Panc1 (cell line): Measurements from ENCODE around the gene CLDN5. TPM values are rescaled to one million over a fixed set of nuclear protein-coding genes. Genes with fewer than 3 reads are reported as not detected.

Source experiments
- ATAC-seq: fragments of 200-7000 bp; cut with Tn5 transposase; 2 replicates; pipeline ENCODE4 v1.9.1; 2020; ENCODE audit warnings: mild to moderate bottlenecking, moderate library complexity
- BruUV-seq: library from RNA; stranded (reverse); fragments of 400-500 nt; replicated peaks from 2 replicates; lab custom pipeline; 2021; lab: Mats Ljungman, UMichigan
- CTCF ChIA-PET: fragments of 300-600 bp; sonication (Branson Sonifier 250); formaldehyde crosslinking; loops from one replicate; lab custom pipeline; 2022; ENCODE audit warnings: antibody characterized with exemption; lab: Charles Lee
- POLR2A ChIA-PET: fragments of 300-600 bp; sonication (Branson Sonifier 250); formaldehyde crosslinking; loops from one replicate; lab custom pipeline; 2022; ENCODE audit warnings: antibody characterized with exemption; lab: Charles Lee
- DNase-seq: peaks from one replicate; pipeline ENCODE4 v3.0.0-alpha.2; 2010; ENCODE audit warnings: low read depth, low spot score
- H3K27ac ChIP-seq: 2 replicates; pipeline ENCODE4 v1.5.1; 2011; ENCODE audit warnings: mild to moderate bottlenecking, low read length, inconsistent platforms
- H3K27me3 ChIP-seq: fragments of 200-500 bp; sonication (Bioruptor generic); 2 replicates; pipeline ENCODE4 v1.6.0; 2014; ENCODE audit warnings: low read length, inconsistent platforms; ENCODE audit not compliant: control insufficient read depth, insufficient read depth
- H3K36me3 ChIP-seq: fragments of 200-500 bp; sonication (Bioruptor generic); 2 replicates; pipeline ENCODE4 v1.5.1; 2014; ENCODE audit warnings: inconsistent platforms, mild to moderate bottlenecking, low read length, moderate library complexity; ENCODE audit not compliant: control insufficient read depth, insufficient read depth
- H3K4me1 ChIP-seq: 2 replicates; pipeline ENCODE4 v1.5.1; 2011; ENCODE audit warnings: inconsistent platforms, mild to moderate bottlenecking, low read length, moderate library complexity; ENCODE audit not compliant: control insufficient read depth, insufficient read depth
- H3K4me3 ChIP-seq, 2 experiments: 2 replicates each; pipeline ENCODE4 v1.5.1; 2011 to 2012; ENCODE audit warnings: low read depth in 2 of 2, low read length in 2 of 2, mild to moderate bottlenecking in 2 of 2, inconsistent platforms in 1 of 2, moderate library complexity in 1 of 2
- H3K9me3 ChIP-seq: fragments of 200-500 bp; sonication (Bioruptor generic); 2 replicates; pipeline ENCODE4 v1.5.1; 2014; ENCODE audit warnings: low read depth, mild to moderate bottlenecking, inconsistent platforms, low read length, moderate library complexity; ENCODE audit not compliant: control insufficient read depth, insufficient read depth
- POLR2AphosphoS5 ChIP-seq: IDR thresholded peaks from 2 replicates; pipeline ENCODE4 v1.6.1; 2012; ENCODE audit warnings: mild to moderate bottlenecking, low read depth, low read length, moderate library complexity
- SIN3A ChIP-seq: IDR thresholded peaks from 2 replicates; pipeline ENCODE4 v1.6.1; 2012; ENCODE audit warnings: low read depth, mild to moderate bottlenecking, low read length, moderate library complexity, borderline replicate concordance; ENCODE audit not compliant: insufficient read depth
- TCF7L2 ChIP-seq: IDR thresholded peaks from 2 replicates; pipeline ENCODE4 v1.6.1; 2011; ENCODE audit warnings: mild to moderate bottlenecking, low read depth, low read length, inconsistent platforms
- in situ Hi-C: cut with HindIII; loops from 2 replicates; pipeline ENCODE4 v1.10.0; 2016; ENCODE audit warnings: low sequenced_read_pairs, low pct_unique_long_range_greater_than_20kb
- intact Hi-C: fragments of 100-400 bp; cut with micrococcal nuclease; formaldehyde crosslinking; loops from one replicate; pipeline ENCODE4 v1.10.0; 2022; ENCODE audit not compliant: unreplicated experiment
- total RNA-seq: library from RNA; stranded (reverse); gene quantifications from one replicate; pipeline ENCODE4 v1.2.1, GENCODE V29; 2021; ENCODE audit not compliant: unreplicated experiment
- TF ChIP-seq, protein P1 (sequence below), 2 experiments: IDR thresholded peaks; 2 replicates each; pipeline ENCODE4 v1.6.1; 2011 to 2012; ENCODE audit warnings: low read depth in 2 of 2, control low read depth in 1 of 2, low read length in 1 of 2, mild to moderate bottlenecking in 1 of 2, moderate library complexity in 1 of 2; ENCODE audit not compliant: insufficient read depth in 1 of 2
- TF ChIP-seq, protein P2 (sequence below): fragments of 450-650 bp; IDR thresholded peaks from 2 replicates; pipeline ENCODE4 v1.5.1; 2017; ENCODE audit warnings: mild to moderate bottlenecking

The CLDN5 gene
- total RNA-seq, 1 experiment from 2014 or later, result 0.18 TPM

DNA sequence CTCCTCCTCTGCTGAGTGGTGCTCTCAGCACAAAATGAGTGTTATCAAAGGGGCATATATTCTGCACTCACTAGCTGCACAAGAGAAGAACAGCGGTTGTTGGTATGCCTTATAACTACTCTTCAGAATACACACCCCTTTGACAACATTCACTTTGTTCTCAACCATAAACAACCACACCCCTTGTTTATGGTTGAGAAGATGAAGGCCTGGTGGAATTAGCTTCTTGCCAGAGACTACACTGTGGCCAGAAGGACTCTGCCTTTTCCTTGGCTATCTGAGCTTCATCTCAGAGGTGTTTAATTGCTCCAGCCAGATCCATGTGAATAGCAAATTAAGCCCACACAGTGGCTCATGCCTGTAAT, 45.0 kb upstream of the CLDN5 start:
- Histone ChIP-seq H3K36me3 (no peaks in the 10 kb centered on the region), H3K27me3 (no peaks in the 10 kb centered on the region), H3K27ac (no peak overlapping the region), H3K4me1 (peaks cover 7% of the 10 kb centered on the region; the same call in 1 of the 2 replicates), H3K9me3 (no peaks in the 10 kb centered on the region), H3K4me3 (no peak overlapping the region)
- no TSS peak for BruUV-seq
- intact Hi-C loops (no loop called here), in situ Hi-C loops (no loop called here)
- DNase-seq, result no peak
- ATAC-seq, result no peak
- ChIA-PET CTCF (no interaction called here), POLR2A (no interaction called here)
- no peak for TF ChIP-seq SIN3A
- TF ChIP-seq, protein P1, sequence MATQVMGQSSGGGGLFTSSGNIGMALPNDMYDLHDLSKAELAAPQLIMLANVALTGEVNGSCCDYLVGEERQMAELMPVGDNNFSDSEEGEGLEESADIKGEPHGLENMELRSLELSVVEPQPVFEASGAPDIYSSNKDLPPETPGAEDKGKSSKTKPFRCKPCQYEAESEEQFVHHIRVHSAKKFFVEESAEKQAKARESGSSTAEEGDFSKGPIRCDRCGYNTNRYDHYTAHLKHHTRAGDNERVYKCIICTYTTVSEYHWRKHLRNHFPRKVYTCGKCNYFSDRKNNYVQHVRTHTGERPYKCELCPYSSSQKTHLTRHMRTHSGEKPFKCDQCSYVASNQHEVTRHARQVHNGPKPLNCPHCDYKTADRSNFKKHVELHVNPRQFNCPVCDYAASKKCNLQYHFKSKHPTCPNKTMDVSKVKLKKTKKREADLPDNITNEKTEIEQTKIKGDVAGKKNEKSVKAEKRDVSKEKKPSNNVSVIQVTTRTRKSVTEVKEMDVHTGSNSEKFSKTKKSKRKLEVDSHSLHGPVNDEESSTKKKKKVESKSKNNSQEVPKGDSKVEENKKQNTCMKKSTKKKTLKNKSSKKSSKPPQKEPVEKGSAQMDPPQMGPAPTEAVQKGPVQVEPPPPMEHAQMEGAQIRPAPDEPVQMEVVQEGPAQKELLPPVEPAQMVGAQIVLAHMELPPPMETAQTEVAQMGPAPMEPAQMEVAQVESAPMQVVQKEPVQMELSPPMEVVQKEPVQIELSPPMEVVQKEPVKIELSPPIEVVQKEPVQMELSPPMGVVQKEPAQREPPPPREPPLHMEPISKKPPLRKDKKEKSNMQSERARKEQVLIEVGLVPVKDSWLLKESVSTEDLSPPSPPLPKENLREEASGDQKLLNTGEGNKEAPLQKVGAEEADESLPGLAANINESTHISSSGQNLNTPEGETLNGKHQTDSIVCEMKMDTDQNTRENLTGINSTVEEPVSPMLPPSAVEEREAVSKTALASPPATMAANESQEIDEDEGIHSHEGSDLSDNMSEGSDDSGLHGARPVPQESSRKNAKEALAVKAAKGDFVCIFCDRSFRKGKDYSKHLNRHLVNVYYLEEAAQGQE (IDR thresholded peaks at IDR 0.05; ENCODE audit: insufficient read depth in 1 of 2, low read depth in 2 of 2, low read length in 1 of 2), result no peak
- no peak for TF ChIP-seq TCF7L2

DNA sequence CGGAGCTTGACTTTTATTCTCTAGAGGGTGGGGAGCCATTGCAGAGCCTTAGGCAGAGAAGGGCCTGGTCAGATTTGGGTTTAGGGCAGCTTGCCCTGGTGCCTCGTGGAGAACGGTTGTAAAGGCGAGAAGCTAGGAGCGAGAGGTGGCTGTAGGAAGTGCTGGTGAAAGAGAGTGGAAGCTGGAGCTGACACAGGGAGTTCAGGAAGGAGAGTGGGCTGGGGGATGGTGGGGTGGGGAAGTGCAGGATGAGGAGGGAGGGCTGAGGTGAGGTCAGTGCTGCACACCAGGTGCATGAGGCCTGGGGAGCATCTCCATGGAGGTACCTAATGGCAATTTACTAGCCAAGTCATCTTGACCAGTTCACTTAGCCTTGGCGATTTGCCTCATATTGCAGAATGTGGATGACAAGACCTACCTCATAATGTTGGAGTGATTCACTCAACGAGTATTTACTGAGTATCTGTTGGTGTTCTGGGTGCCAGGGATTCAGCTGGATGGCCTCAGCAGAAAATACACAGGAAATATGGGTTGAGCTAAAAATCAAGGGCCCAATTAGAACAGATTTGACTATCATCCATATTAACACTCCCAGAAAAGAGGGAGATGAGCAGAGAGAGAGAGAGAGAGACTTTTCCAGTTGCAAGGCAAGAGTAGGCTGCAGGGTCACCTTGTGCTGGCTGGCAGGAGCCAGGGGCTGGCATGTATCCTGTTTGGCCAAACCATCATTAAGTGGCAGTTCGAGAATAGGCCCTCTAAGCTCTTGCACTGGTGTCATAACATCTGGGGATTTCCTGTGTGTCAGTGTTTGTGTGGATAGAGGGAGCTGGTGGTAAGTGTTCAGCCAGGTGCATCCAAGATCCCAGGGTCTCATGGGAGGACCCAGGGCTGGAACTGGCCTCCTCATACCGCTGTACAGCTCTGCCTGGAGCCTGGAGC, 44.4 kb upstream of the CLDN5 start:
- POLR2A ChIA-PET, result no interaction called here
- H3K4me3 ChIP-seq, result no peak overlapping the region
- H3K4me1 ChIP-seq, result peaks cover 7% of the 10 kb centered on the region; the same call in 1 of the 2 replicates
- intact Hi-C loops, result no loop called here
- DNase-seq (no peak), ATAC-seq (no peak; the same call in 1 of the 2 replicates)
- no peaks in the 10 kb centered on the region for H3K27me3 ChIP-seq
- no peaks in the 10 kb centered on the region for H3K36me3 ChIP-seq
- TF ChIP-seq POLR2AphosphoS5, result no peak
- no peak for TF ChIP-seq TCF7L2
- TF ChIP-seq, protein P2, sequence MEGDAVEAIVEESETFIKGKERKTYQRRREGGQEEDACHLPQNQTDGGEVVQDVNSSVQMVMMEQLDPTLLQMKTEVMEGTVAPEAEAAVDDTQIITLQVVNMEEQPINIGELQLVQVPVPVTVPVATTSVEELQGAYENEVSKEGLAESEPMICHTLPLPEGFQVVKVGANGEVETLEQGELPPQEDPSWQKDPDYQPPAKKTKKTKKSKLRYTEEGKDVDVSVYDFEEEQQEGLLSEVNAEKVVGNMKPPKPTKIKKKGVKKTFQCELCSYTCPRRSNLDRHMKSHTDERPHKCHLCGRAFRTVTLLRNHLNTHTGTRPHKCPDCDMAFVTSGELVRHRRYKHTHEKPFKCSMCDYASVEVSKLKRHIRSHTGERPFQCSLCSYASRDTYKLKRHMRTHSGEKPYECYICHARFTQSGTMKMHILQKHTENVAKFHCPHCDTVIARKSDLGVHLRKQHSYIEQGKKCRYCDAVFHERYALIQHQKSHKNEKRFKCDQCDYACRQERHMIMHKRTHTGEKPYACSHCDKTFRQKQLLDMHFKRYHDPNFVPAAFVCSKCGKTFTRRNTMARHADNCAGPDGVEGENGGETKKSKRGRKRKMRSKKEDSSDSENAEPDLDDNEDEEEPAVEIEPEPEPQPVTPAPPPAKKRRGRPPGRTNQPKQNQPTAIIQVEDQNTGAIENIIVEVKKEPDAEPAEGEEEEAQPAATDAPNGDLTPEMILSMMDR, result no peak
- TF ChIP-seq, protein P1 (IDR thresholded peaks at IDR 0.05; ENCODE audit: insufficient read depth in 1 of 2, low read depth in 2 of 2, low read length in 1 of 2), result no peak
- no peak for TF ChIP-seq SIN3A
- no TSS peak for BruUV-seq
- in situ Hi-C loops, result no loop called here
- CTCF ChIA-PET, result no interaction called here
- no peaks in the 10 kb centered on the region for H3K9me3 ChIP-seq
- H3K27ac ChIP-seq, result no peak overlapping the region
